IMR-90 (cell line): ENCODE results near the gene WDR27. TPM values are rescaled to one million over a fixed set of nuclear protein-coding genes. Genes with fewer than 3 reads are reported as not detected.

Experiments used
- ATAC-seq: fragments of 200-7000 bp; cut with Tn5 transposase; 2 replicates; pipeline ENCODE4 v1.9.1; 2020; ENCODE audit warnings: low read depth, mild to moderate bottlenecking, moderate library complexity
- BruUV-seq: library from RNA; stranded (reverse); fragments of 400-500 nt; replicated peaks from 2 replicates; lab custom pipeline; 2021; lab: Mats Ljungman, UMichigan
- CTCF ChIA-PET: fragments of 300-600 bp; formaldehyde crosslinking; extraction: SDS; loops from one replicate; lab custom pipeline; 2021; ENCODE audit warnings: antibody characterized with exemption; lab: Yijun Ruan, JAX
- POLR2A ChIA-PET: fragments of 300-600 bp; sonication (Branson Sonifier 250); formaldehyde crosslinking; loops from one replicate; lab custom pipeline; 2022; ENCODE audit warnings: antibody characterized with exemption; ENCODE audit not compliant: unreplicated experiment; lab: Charles Lee
- DNase-seq: peaks from one replicate; pipeline ENCODE4 v3.0.0; 2013
- H2AFZ ChIP-seq: replicated peaks from 2 replicates; pipeline ENCODE3; 2013; ENCODE audit warnings: low read length, mild to moderate bottlenecking; ENCODE audit not compliant: poor library complexity
- H2AK5ac ChIP-seq: 2 replicates; pipeline ENCODE4 v1.6.1; 2013; ENCODE audit warnings: low read depth, low read length, inconsistent platforms
- H2AK9ac ChIP-seq: replicated peaks from 2 replicates; pipeline ENCODE3; 2013; ENCODE audit warnings: mild to moderate bottlenecking, low read depth, low read length, moderate library complexity; ENCODE audit not compliant: poor library complexity
- H2BK120ac ChIP-seq: 2 replicates; pipeline ENCODE4 v1.6.1; 2013; ENCODE audit warnings: low read depth, low read length, inconsistent platforms
- H2BK15ac ChIP-seq: 3 replicates; pipeline ENCODE4 v1.6.1; 2013; ENCODE audit warnings: low read depth, low read length, inconsistent platforms
- H2BK20ac ChIP-seq: 2 replicates; pipeline ENCODE4 v1.6.1; 2013; ENCODE audit warnings: low read depth, mild to moderate bottlenecking, inconsistent platforms, low read length, moderate library complexity
- H2BK5ac ChIP-seq: 2 replicates; pipeline ENCODE4 v1.6.1; 2013; ENCODE audit warnings: mild to moderate bottlenecking, low read depth, low read length, inconsistent platforms; ENCODE audit not compliant: poor library complexity, severe bottlenecking
- H3K14ac ChIP-seq: replicated peaks from 2 replicates; pipeline ENCODE4 v1.6.1; 2013; ENCODE audit warnings: low read depth, low read length, inconsistent platforms
- H3K18ac ChIP-seq: 2 replicates; pipeline ENCODE4 v1.6.1; 2013; ENCODE audit warnings: low read depth, low read length, control low read depth
- H3K23ac ChIP-seq: 2 replicates; pipeline ENCODE4 v1.6.1; 2013; ENCODE audit warnings: low read depth, low read length, inconsistent platforms
- H3K27ac ChIP-seq: 2 replicates; pipeline ENCODE4 v1.5.1; 2013; ENCODE audit warnings: mild to moderate bottlenecking, control low read depth, low read length; ENCODE audit not compliant: insufficient read depth
- H3K27me3 ChIP-seq: 2 replicates; pipeline ENCODE4 v1.6.1; 2013; ENCODE audit warnings: low read length; ENCODE audit not compliant: control insufficient read depth, insufficient read depth
- H3K36me3 ChIP-seq: 2 replicates; pipeline ENCODE4 v1.6.1; 2013; ENCODE audit warnings: low read length, mixed read lengths; ENCODE audit not compliant: control insufficient read depth, insufficient read depth
- H3K4ac ChIP-seq: 2 replicates; pipeline ENCODE4 v1.6.1; 2013; ENCODE audit warnings: low read depth, low read length, inconsistent platforms
- H3K4me1 ChIP-seq: 2 replicates; pipeline ENCODE4 v1.6.1; 2013; ENCODE audit warnings: low read length, mixed read lengths; ENCODE audit not compliant: control insufficient read depth, insufficient read depth
- H3K4me2 ChIP-seq: 2 replicates; pipeline ENCODE4 v1.6.1; 2013; ENCODE audit warnings: low read depth, mild to moderate bottlenecking, control low read depth, low read length, moderate library complexity
- H3K4me3 ChIP-seq: 2 replicates; pipeline ENCODE4 v1.5.1; 2013; ENCODE audit warnings: low read depth, mild to moderate bottlenecking, control low read depth, low read length, moderate library complexity; ENCODE audit not compliant: insufficient read depth
- H3K56ac ChIP-seq: 2 replicates; pipeline ENCODE4 v1.6.1; 2013; ENCODE audit warnings: low read length, inconsistent platforms; ENCODE audit not compliant: insufficient read depth; ENCODE audit errors: extremely low read depth
- H3K79me1 ChIP-seq, 2 experiments: 2 replicates each; pipeline ENCODE4 v1.6.1; 2013; ENCODE audit warnings: low read length in 2 of 2, inconsistent platforms in 1 of 2, low read depth in 1 of 2
- H3K9ac ChIP-seq: 2 replicates; pipeline ENCODE4 v1.6.1; 2013; ENCODE audit warnings: low read depth, low read length, control low read depth
- H3K9me1 ChIP-seq: 2 replicates; pipeline ENCODE4 v1.6.1; 2013; ENCODE audit warnings: low read length, inconsistent platforms; ENCODE audit not compliant: insufficient read depth
- H3K9me3 ChIP-seq: 2 replicates; pipeline ENCODE4 v1.6.1; 2013; ENCODE audit warnings: low read length; ENCODE audit not compliant: control insufficient read depth, insufficient read depth
- H4K20me1 ChIP-seq: 2 replicates; pipeline ENCODE4 v1.6.1; 2013; ENCODE audit warnings: low read length, inconsistent platforms; ENCODE audit not compliant: insufficient read depth
- H4K5ac ChIP-seq: 2 replicates; pipeline ENCODE4 v1.6.1; 2013; ENCODE audit warnings: mild to moderate bottlenecking, low read depth, low read length, control low read depth
- H4K8ac ChIP-seq, 2 experiments: 2 replicates each; pipeline ENCODE4 v1.6.1; 2013; ENCODE audit warnings: low read depth in 2 of 2, low read length in 2 of 2, control low read depth in 1 of 2, inconsistent platforms in 1 of 2
- H4K91ac ChIP-seq: 2 replicates; pipeline ENCODE4 v1.6.1; 2013; ENCODE audit warnings: low read depth, low read length, inconsistent platforms; ENCODE audit not compliant: insufficient read depth
- MAFK ChIP-seq: IDR thresholded peaks from 2 replicates; pipeline ENCODE4 v1.6.1; 2012; ENCODE audit warnings: low read depth, low read length, improper control_type of control experiment
- NFE2L2 ChIP-seq: fragments of 150-350 bp; IDR thresholded peaks from 2 replicates; pipeline ENCODE4 v1.6.1; 2016; ENCODE audit warnings: low read depth, mild to moderate bottlenecking, low read length
- RAD21 ChIP-seq: IDR thresholded peaks from 2 replicates; pipeline ENCODE4 v1.6.1; 2012; ENCODE audit warnings: low read length, improper control_type of control experiment
- WGBS, 2 experiments: methylation state at CpG; one replicate each; pipeline versions ENCODE4 v1.1.5 to v1.1.7; 2013; ENCODE audit warnings: missing lambda C conversion rate in 2 of 2; ENCODE audit not compliant: insufficient read length in 1 of 2; ENCODE audit errors: extremely low coverage in 2 of 2; 5-methylcytosine and 5-hydroxymethylcytosine counted together
- dilution Hi-C: fragments of 300-500 bp; cut with HindIII; formaldehyde crosslinking; loops from one replicate; pipeline ENCODE4 v1.14.3; 2018; ENCODE audit warnings: low sequenced_read_pairs; ENCODE audit not compliant: unreplicated experiment
- in situ Hi-C: fragments of 300-500 bp; cut with MboI; formaldehyde crosslinking; loops from 3 replicates; pipeline ENCODE4 v1.14.3; 2019; ENCODE audit warnings: low sequenced_read_pairs, inconsistent platforms, mixed read lengths
- intact Hi-C: fragments of 100-400 bp; cut with micrococcal nuclease; formaldehyde crosslinking; loops from 2 replicates; pipeline ENCODE4 v1.10.0; 2022
- polyA plus RNA-seq, 3 experiments: library from polyadenylated mRNA; depleted of rRNA; stranded (reverse); fragments of >200 nt; gene quantifications; 2 replicates each; pipeline ENCODE4 v1.2.3, GENCODE V29; 2012; ENCODE audit warnings: low replicate concordance in 1 of 3
- total RNA-seq: library from RNA; depleted of rRNA; stranded (reverse); fragments of >200 nt; gene quantifications from 2 replicates; pipeline ENCODE4 v1.2.3, GENCODE V29; 2012

Gene WDR27
- total and polyA plus RNA-seq, 2 of the 4 experiments (the other 2 are of a cell fraction): 7.0 to 18.5 TPM

DNA sequence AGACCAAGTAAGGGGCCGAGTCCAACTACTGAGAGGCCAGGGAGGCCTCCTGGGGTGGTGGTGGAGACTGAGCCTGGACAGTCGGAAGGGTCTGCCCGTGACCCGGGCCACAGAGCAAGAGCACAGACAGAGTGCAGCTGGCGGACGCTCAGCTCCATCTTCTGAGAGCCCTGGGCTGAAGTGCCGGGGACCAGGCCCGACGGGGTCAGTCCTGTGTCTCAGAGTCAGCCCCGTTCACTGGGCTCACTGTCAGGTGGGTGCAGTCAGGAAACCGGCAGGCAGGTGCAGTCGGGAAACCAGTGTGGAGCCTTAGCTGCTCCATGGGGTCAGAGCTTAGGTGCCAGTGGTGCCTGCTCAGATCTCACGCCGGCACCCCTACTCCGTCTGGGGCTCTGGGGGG is 76.5 kb downstream of the WDR27 start:
- in situ Hi-C loops: no loop called here
- POLR2A ChIA-PET: no interaction called here
- TF ChIP-seq RAD21 (no peak), MAFK (no peak), NFE2L2 (no peak)

More for the DNA sequence above, 76.5 kb downstream of the WDR27 start:
- Histone ChIP-seq H4K20me1 (no peaks in the 10 kb centered on the region), H4K8ac (no peak overlapping the region), H3K4me3 (no peak overlapping the region), H3K27me3 (no peaks in the 10 kb centered on the region), H3K9ac (no peak overlapping the region), H4K5ac (no peak overlapping the region), H2BK15ac (no peak overlapping the region), H3K56ac (no peak overlapping the region), H3K4ac (no peak overlapping the region), H3K23ac (no peak overlapping the region), H3K27ac (no peak overlapping the region), H2BK20ac (no peak overlapping the region), H3K18ac (no peak overlapping the region), H3K9me1 (peaks cover 13% of the 10 kb centered on the region), H3K4me2 (no peak overlapping the region), H2AK5ac (no peak overlapping the region), H3K36me3 (peaks cover 33% of the 10 kb centered on the region), H2AFZ (no peak overlapping the region), H3K79me1 (peaks cover 0 to 4% of the 10 kb centered on the region in 2 experiments; a peak in 1 of 4 replicates), H3K14ac (no peak overlapping the region), H2AK9ac (no peak overlapping the region), H4K91ac (no peak overlapping the region), H3K9me3 (no peaks in the 10 kb centered on the region; the same call in 1 of the 2 replicates), H2BK5ac (no peak overlapping the region), H3K4me1 (peaks cover 9% of the 10 kb centered on the region), H2BK120ac (no peak overlapping the region)
- CTCF ChIA-PET: no interaction called here
- intact Hi-C loops (no loop called here), dilution Hi-C loops (no loop called here)
- 100% methylated on average over 7 of the region's 15 CpGs; no CpG with 5 or more reads in 1 of the 2 experiments for WGBS, 2 experiments
- ATAC-seq (no peak), DNase-seq (no peak)
- no TSS peak for BruUV-seq
